ENCODE measurements around the gene AXIN1.

DNA sequence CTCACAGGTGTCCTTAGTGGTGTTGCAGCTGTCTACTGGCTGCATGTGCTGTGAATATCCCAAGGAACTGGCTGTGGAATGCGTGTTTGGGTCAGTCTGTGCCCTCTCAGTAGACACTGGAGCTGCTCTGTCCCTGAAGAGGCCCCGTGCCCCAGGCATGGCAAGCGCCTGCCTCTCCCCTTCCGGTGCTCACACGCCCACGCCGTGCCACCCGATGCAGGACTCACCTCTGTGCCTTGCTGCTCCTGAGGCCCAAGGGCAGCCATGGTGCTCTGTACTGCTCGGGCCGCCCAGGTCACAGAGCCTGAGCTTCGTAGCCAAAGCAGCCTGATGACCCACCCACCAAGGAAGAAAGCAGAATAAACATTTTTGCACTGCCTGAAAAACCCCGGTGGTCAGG, 86.8 kb downstream of the AXIN1 start:
- TF ChIP-seq POLR2A (IDR thresholded peaks at IDR 0.05): no peak
- TF ChIP-seq, protein P1, sequence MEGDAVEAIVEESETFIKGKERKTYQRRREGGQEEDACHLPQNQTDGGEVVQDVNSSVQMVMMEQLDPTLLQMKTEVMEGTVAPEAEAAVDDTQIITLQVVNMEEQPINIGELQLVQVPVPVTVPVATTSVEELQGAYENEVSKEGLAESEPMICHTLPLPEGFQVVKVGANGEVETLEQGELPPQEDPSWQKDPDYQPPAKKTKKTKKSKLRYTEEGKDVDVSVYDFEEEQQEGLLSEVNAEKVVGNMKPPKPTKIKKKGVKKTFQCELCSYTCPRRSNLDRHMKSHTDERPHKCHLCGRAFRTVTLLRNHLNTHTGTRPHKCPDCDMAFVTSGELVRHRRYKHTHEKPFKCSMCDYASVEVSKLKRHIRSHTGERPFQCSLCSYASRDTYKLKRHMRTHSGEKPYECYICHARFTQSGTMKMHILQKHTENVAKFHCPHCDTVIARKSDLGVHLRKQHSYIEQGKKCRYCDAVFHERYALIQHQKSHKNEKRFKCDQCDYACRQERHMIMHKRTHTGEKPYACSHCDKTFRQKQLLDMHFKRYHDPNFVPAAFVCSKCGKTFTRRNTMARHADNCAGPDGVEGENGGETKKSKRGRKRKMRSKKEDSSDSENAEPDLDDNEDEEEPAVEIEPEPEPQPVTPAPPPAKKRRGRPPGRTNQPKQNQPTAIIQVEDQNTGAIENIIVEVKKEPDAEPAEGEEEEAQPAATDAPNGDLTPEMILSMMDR (IDR thresholded peaks at IDR 0.05): no peak
